Measurements from ENCODE around the gene MYZAP. TPM values are rescaled to one million over a fixed set of nuclear protein-coding genes. Genes with fewer than 3 reads are reported as not detected.

The MYZAP gene
- total RNA-seq, 2 donors from 2014 or later: not detected

- Mint-ChIP-seq H3K4me1 (no peaks in the 10 kb centered on the region), H3K36me3 (ENCODE audit: low read depth) (no peaks in the 10 kb centered on the region), H3K9me3 (no peaks in the 10 kb centered on the region), H3K27ac (no peak overlapping the region), H3K4me3 (no peak overlapping the region), H3K27me3 (peaks cover 8% of the 10 kb centered on the region)
- peak; percentile 18 for ATAC-seq (replicated peaks)
Measured at GRCh38 chr15:57640930-57641682, 49.4 kb downstream of the MYZAP start.

GRCh38 chr15:57643826-57644225 lies 52.1 kb downstream of the MYZAP start:
- Mint-ChIP-seq H3K36me3 (ENCODE audit: low read depth) (no peaks in the 10 kb centered on the region), H3K4me3 (no peak overlapping the region), H3K9me3 (no peaks in the 10 kb centered on the region), H3K27ac (no peak overlapping the region), H3K27me3 (peaks cover 16% of the 10 kb centered on the region), H3K4me1 (no peaks in the 10 kb centered on the region)
- no peak for ATAC-seq (replicated peaks)

- Mint-ChIP-seq H3K27ac (no peak overlapping the region), H3K4me3 (no peak overlapping the region), H3K36me3 (ENCODE audit: low read depth) (no peaks in the 10 kb centered on the region), H3K27me3 (peaks cover 18% of the 10 kb centered on the region), H3K9me3 (peaks cover 3% of the 10 kb centered on the region), H3K4me1 (peaks cover 4% of the 10 kb centered on the region)
- no peak for ATAC-seq (replicated peaks)
Measured at GRCh38 chr15:57646087-57646486, 54.4 kb downstream of the MYZAP start.

GRCh38 chr15:57647071-57647790 lies 55.5 kb downstream of the MYZAP start:
- H3K9me3 Mint-ChIP-seq: peaks cover 3% of the 10 kb centered on the region
- no peak overlapping the region for H3K4me3 Mint-ChIP-seq
- no peaks in the 10 kb centered on the region for H3K36me3 Mint-ChIP-seq (ENCODE audit: low read depth)
- peaks cover 18% of the 10 kb centered on the region for H3K27me3 Mint-ChIP-seq
- no peak for ATAC-seq (replicated peaks)
- H3K4me1 Mint-ChIP-seq: peaks cover 4% of the 10 kb centered on the region
- H3K27ac Mint-ChIP-seq: no peak overlapping the region

- Mint-ChIP-seq H3K36me3 (ENCODE audit: low read depth) (no peaks in the 10 kb centered on the region), H3K27me3 (peaks cover 18% of the 10 kb centered on the region), H3K9me3 (peaks cover 3% of the 10 kb centered on the region), H3K27ac (no peak overlapping the region), H3K4me3 (no peak overlapping the region), H3K4me1 (peaks cover 4% of the 10 kb centered on the region)
- ATAC-seq (replicated peaks): no peak
Measured at GRCh38 chr15:57647791-57648130, 56.1 kb downstream of the MYZAP start.

- Mint-ChIP-seq H3K27ac (no peak overlapping the region), H3K4me1 (peaks cover 4% of the 10 kb centered on the region), H3K4me3 (no peak overlapping the region), H3K9me3 (peaks cover 3% of the 10 kb centered on the region), H3K36me3 (ENCODE audit: low read depth) (no peaks in the 10 kb centered on the region), H3K27me3 (peaks cover 18% of the 10 kb centered on the region)
- ATAC-seq (replicated peaks): no peak
Measured at GRCh38 chr15:57649138-57649537, 57.4 kb downstream of the MYZAP start.

GRCh38 chr15:57651445-57651844 lies 59.7 kb downstream of the MYZAP start:
- H3K27ac Mint-ChIP-seq: no peak overlapping the region
- no peak for ATAC-seq (replicated peaks)
- no peaks in the 10 kb centered on the region for H3K36me3 Mint-ChIP-seq (ENCODE audit: low read depth)
- H3K4me3 Mint-ChIP-seq: no peak overlapping the region
- H3K4me1 Mint-ChIP-seq: peaks cover 4% of the 10 kb centered on the region
- H3K27me3 Mint-ChIP-seq: peaks cover 11% of the 10 kb centered on the region
- H3K9me3 Mint-ChIP-seq: peaks cover 3% of the 10 kb centered on the region

GRCh38 chr15:57652481-57652880 lies 60.8 kb downstream of the MYZAP start:
- H3K4me3 Mint-ChIP-seq: no peak overlapping the region
- peaks cover 4% of the 10 kb centered on the region for H3K4me1 Mint-ChIP-seq
- no peak for ATAC-seq (replicated peaks)
- no peaks in the 10 kb centered on the region for H3K36me3 Mint-ChIP-seq (ENCODE audit: low read depth)
- peaks cover 3% of the 10 kb centered on the region for H3K9me3 Mint-ChIP-seq
- H3K27me3 Mint-ChIP-seq: peaks cover 5% of the 10 kb centered on the region
- H3K27ac Mint-ChIP-seq: no peak overlapping the region

GRCh38 chr15:57654153-57654852 lies 62.6 kb downstream of the MYZAP start:
- H3K4me1 Mint-ChIP-seq: peaks cover 4% of the 10 kb centered on the region
- H3K9me3 Mint-ChIP-seq: peaks cover 3% of the 10 kb centered on the region
- no peak overlapping the region for H3K4me3 Mint-ChIP-seq
- ATAC-seq (replicated peaks): no peak
- peaks cover 5% of the 10 kb centered on the region for H3K27me3 Mint-ChIP-seq
- H3K36me3 Mint-ChIP-seq (ENCODE audit: low read depth): no peaks in the 10 kb centered on the region
- H3K27ac Mint-ChIP-seq: no peak overlapping the region

- H3K36me3 Mint-ChIP-seq (ENCODE audit: low read depth): no peaks in the 10 kb centered on the region
Measured at GRCh38 chr15:57655053-57655452, 63.3 kb downstream of the MYZAP start.

GRCh38 chr15:57655809-57656208 lies 64.1 kb downstream of the MYZAP start:
- Mint-ChIP-seq H3K4me1 (no peaks in the 10 kb centered on the region), H3K4me3 (no peak overlapping the region), H3K27me3 (no peaks in the 10 kb centered on the region), H3K36me3 (ENCODE audit: low read depth) (no peaks in the 10 kb centered on the region), H3K9me3 (no peaks in the 10 kb centered on the region), H3K27ac (no peak overlapping the region)
- no peak for ATAC-seq (replicated peaks)

More at GRCh38 chr15:57655053-57655452, 63.3 kb downstream of the MYZAP start:
- Mint-ChIP-seq H3K4me3 (no peak overlapping the region), H3K27ac (no peak overlapping the region), H3K27me3 (peaks cover 5% of the 10 kb centered on the region), H3K9me3 (peaks cover 3% of the 10 kb centered on the region), H3K4me1 (peaks cover 4% of the 10 kb centered on the region)
- ATAC-seq (replicated peaks): no peak

GRCh38 chr15:57656434-57656833 lies 64.7 kb downstream of the MYZAP start:
- no peaks in the 10 kb centered on the region for H3K36me3 Mint-ChIP-seq (ENCODE audit: low read depth)
- H3K27me3 Mint-ChIP-seq: no peaks in the 10 kb centered on the region
- H3K4me3 Mint-ChIP-seq: no peak overlapping the region
- no peaks in the 10 kb centered on the region for H3K9me3 Mint-ChIP-seq
- no peak for ATAC-seq (replicated peaks)
- no peak overlapping the region for H3K27ac Mint-ChIP-seq
- H3K4me1 Mint-ChIP-seq: no peaks in the 10 kb centered on the region

- no peak overlapping the region for H3K27ac Mint-ChIP-seq
Measured at GRCh38 chr15:57657619-57658018, 65.9 kb downstream of the MYZAP start.

GRCh38 chr15:57662091-57662744 lies 70.5 kb downstream of the MYZAP start:
- no peaks in the 10 kb centered on the region for H3K9me3 Mint-ChIP-seq
- no peak for ATAC-seq (replicated peaks)
- H3K27me3 Mint-ChIP-seq: peaks cover 4% of the 10 kb centered on the region
- H3K27ac Mint-ChIP-seq: no peak overlapping the region
- no peak overlapping the region for H3K4me3 Mint-ChIP-seq
- H3K36me3 Mint-ChIP-seq (ENCODE audit: low read depth): no peaks in the 10 kb centered on the region
- H3K4me1 Mint-ChIP-seq: no peaks in the 10 kb centered on the region

More at GRCh38 chr15:57657619-57658018, 65.9 kb downstream of the MYZAP start:
- H3K4me1 Mint-ChIP-seq: no peaks in the 10 kb centered on the region
- H3K36me3 Mint-ChIP-seq (ENCODE audit: low read depth): no peaks in the 10 kb centered on the region
- peaks cover 4% of the 10 kb centered on the region for H3K27me3 Mint-ChIP-seq
- no peak overlapping the region for H3K4me3 Mint-ChIP-seq
- ATAC-seq (replicated peaks): no peak
- H3K9me3 Mint-ChIP-seq: no peaks in the 10 kb centered on the region
